K562 treated with DMSO at 1 percent for 4 hours (cell line): ENCODE data around the gene CHD3. TPM values are rescaled to one million over a fixed set of nuclear protein-coding genes. Genes with fewer than 3 reads are reported as not detected.

Experiments
- total RNA-seq: library from RNA; unstranded; fragments of 300-600 nt; gene quantifications from 2 replicates; pipeline ENCODE4 v1.2.3, GENCODE V29; 2022; ENCODE audit not compliant: insufficient read depth

The CHD3 gene
- 28.9 and 41.1 TPM in 2 replicates for total RNA-seq

GRCh38 chr17:7888184-7888920 is at the start of gene CHD3:
Gene CHD3 (plus strand): TSS chr17:7888789. CDS start chr17:7889001, 212 bp downstream.

GRCh38 chr17:7854851-7855659 is 33.5 kb upstream of the CHD3 start, which contains the start of gene TMEM88:
Gene TMEM88 (plus strand): TSS chr17:7855066. CDS start chr17:7855075, 9 bp downstream.

GRCh38 chr17:7856811-7857712 is 31.5 kb upstream of the CHD3 start, which contains the start of gene NAA38:
Gene NAA38 (minus strand): TSS chr17:7857559. CDS start chr17:7857463, 96 bp downstream.

DNA sequence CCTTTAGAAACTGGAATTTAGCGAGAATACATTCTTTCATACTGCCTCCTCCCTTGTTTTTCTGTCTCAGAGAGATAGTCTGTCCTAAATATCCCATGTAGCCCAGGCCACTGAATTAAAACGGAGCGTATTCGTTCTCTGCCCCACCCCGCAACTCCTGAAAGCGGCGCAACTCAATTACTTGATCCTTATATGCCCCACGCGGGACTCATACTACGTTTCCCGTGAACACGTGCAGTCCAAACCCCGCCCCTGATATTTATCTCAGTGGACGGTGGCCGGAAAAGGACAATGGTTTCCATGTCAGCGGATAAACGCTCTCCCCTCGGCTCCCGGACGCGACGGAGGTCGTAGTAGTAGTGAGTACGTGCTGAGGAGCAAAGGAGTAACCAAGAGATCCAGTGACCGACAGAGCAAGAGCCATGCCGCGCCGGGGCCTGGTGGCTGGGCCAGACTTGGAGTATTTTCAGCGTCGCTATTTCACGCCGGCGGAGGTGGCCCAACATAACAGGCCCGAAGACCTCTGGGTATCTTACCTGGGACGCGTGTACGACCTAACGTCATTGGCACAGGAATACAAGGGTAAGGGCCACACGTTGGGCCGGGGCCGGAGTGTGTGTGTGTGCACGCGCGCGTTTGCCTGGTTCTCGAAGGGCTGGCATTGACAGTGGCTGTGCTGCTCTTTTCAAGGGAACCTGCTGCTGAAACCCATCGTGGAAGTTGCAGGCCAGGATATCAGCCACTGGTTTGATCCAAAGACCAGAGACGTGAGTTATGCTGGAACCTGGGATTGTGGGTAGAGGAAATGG is 30.7 kb upstream of the CHD3 start, which contains the start of gene CYB5D1:
CYB5D1 (plus strand) TSS at position 291 of the 809 bp plus-strand sequence; CDS start at position 423, 132 bp downstream.

GRCh38 chr17:7915611-7916384 is 27.2 kb downstream of the CHD3 start, which contains the start of gene RNF227:
Gene RNF227 (minus strand): TSS chr17:7916289. CDS start chr17:7916195, 94 bp downstream.

DNA sequence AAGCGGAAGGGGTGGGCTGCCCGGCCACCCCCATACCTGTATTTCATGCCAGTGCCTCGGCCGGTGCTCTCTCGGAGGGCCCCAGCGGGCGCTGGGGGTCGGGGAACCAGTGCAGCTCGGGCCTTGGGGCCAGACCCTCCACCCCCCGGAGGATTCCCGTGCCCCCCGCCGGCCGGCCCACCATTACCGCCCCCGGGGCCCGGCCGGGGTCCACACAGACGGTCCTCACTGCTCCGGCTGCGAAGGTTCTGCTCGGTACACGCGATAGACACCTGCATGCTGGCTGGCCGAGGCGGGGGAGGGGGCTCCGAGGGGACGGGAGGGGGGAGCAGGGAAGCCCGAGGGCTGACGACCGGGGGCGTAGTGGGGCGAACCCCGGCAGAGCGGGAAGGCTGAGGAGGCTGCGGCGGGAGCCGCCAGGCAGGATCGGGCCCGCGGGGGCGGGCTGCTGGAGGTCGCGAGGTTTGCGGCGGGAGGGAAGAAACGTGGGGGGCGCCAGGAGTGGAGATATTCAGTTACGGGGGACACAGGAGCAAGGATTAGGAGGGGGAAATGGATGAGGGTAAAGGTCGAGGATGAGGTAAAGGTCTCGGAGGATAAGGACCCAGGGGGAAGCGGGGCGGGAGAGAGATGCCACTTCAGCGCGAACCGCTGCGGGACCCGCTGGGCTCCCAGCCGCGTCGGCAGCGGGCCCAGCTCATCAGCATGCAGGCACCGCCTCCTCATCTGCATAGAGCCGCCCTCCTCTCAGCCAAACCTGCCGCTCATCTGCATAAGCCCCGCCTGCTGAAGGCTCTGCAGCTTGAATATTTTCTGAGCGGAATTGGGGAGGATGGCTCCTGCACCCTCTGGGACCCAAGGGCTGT is 40.8 kb downstream of the CHD3 start, which contains the start of gene KCNAB3:
KCNAB3 (minus strand) TSS at position 699 of the 866 bp plus-strand sequence; CDS start at position 278, 421 bp downstream.

GRCh38 chr17:7931709-7932482 is 43.3 kb downstream of the CHD3 start, which contains the start of the genes CNTROB and TRAPPC1:
Gene CNTROB (plus strand): TSS chr17:7932206. CDS start chr17:7933080, 874 bp downstream.
Gene TRAPPC1 (minus strand): TSS chr17:7931946. CDS start chr17:7931829, 117 bp downstream.

Other genes with a start within 250 kb of the CHD3 start
- 2.0 and 3.5 TPM in 2 replicates for gene ATP1B2, start 237.9 kb upstream of the CHD3 start, total RNA-seq
- gene TP53, start 201.3 kb upstream of the CHD3 start, total RNA-seq = 5.5 and 5.8 TPM in 2 replicates
- gene WRAP53, start 200.3 kb upstream of the CHD3 start, total RNA-seq = 29.2 and 33.1 TPM in 2 replicates
- gene EFNB3, start 183.6 kb upstream of the CHD3 start, total RNA-seq = not detected in 2 replicates
- not detected in 2 replicates for gene DNAH2, start 171.0 kb upstream of the CHD3 start, total RNA-seq
- gene KDM6B, start 54.6 kb upstream of the CHD3 start, total RNA-seq = 16.3 and 17.1 TPM in 2 replicates
- 1.4 TPM in 1 of 2 replicates, not detected in the other for gene TMEM88, start 33.7 kb upstream of the CHD3 start, total RNA-seq
- 27.8 and 29.8 TPM in 2 replicates for gene NAA38, start 31.2 kb upstream of the CHD3 start, total RNA-seq
- gene CYB5D1, start 30.8 kb upstream of the CHD3 start, total RNA-seq = 1.2 and 3.8 TPM in 2 replicates
- 0.99 and 8.4 TPM in 2 replicates for gene RNF227, start 27.5 kb downstream of the CHD3 start, total RNA-seq
- gene KCNAB3, start 41.1 kb downstream of the CHD3 start, total RNA-seq = 0.51 and 2.6 TPM in 2 replicates
- gene TRAPPC1, start 43.2 kb downstream of the CHD3 start, total RNA-seq = 103 and 117 TPM in 2 replicates
- gene CNTROB, start 43.4 kb downstream of the CHD3 start, total RNA-seq = 17.7 and 26.8 TPM in 2 replicates
- not detected in 2 replicates for gene GUCY2D, start 113.8 kb downstream of the CHD3 start, total RNA-seq
- not detected in 2 replicates for gene ALOX15B, start 150.3 kb downstream of the CHD3 start, total RNA-seq
- gene ALOX12B, start 198.9 kb downstream of the CHD3 start, total RNA-seq = not detected in 2 replicates
- gene ALOXE3, start 229.7 kb downstream of the CHD3 start, total RNA-seq = not detected in 2 replicates
- 1.7 TPM in 1 of 2 replicates, not detected in the other for gene HES7, start 235.3 kb downstream of the CHD3 start, total RNA-seq